ENCODE measurements around the gene PCSK6. TPM values are rescaled to one million over a fixed set of nuclear protein-coding genes. Genes with fewer than 3 reads are reported as not detected.

PCSK6 gene
- total RNA-seq, 5 donors from 2014 or later (not counting 1 experiment from before 2014, with no cell fraction given) = 0.16 to 2.2 (median 1.3) TPM

- Histone ChIP-seq H3K9me3 (no peaks in the 10 kb centered on the region), H3K27ac (ENCODE audit: low read length) (no peak overlapping the region), H3K4me1 (ENCODE audit: control insufficient read depth in 1 of 2, extremely low read depth in 1 of 2, insufficient read depth in 2 of 2, low read length in 2 of 2) (no peaks in the 10 kb centered on the region), H3K27me3 (replicated peaks in 1 of 2; ENCODE audit: control insufficient read depth in 2 of 2, extremely low read depth in 1 of 2, insufficient read depth in 2 of 2, low read length in 1 of 2) (peaks cover 0 to 28% of the 10 kb centered on the region in 2 experiments), H3K36me3 (ENCODE audit: control insufficient read depth in 2 of 2, extremely low read depth in 1 of 2, insufficient read depth in 1 of 2, low read length in 1 of 2) (no peaks in the 10 kb centered on the region), H3K4me3 (ENCODE audit: control insufficient read depth in 1 of 2, extremely low read depth in 1 of 2, low read length in 1 of 2) (no peak overlapping the region)
- H3K4me3 Mint-ChIP-seq = no peak overlapping the region
- peaks cover 5 to 10% of the 10 kb centered on the region in 2 donors for H3K27me3 Mint-ChIP-seq
- peaks cover 0 to 9% (median 5%) of the 10 kb centered on the region in 3 donors for H3K9me3 Mint-ChIP-seq
- CTCF ChIA-PET = no interaction called here
- ATAC-seq (replicated peaks in 1 of 4) = no peak
- no peak for DNase-seq
- POLR2A ChIA-PET = interaction anchor here in 1 of 2 donors (0.6 kb wide), 1 partner anchor 24 kb away, joined by 3 read pairs; no protein-coding TSS in a partner anchor
- 10% methylated on average over 1 of the region's 3 CpGs for WGBS (ENCODE audit: insufficient coverage)
- H3K27ac Mint-ChIP-seq = no peak overlapping the region
- H3K36me3 Mint-ChIP-seq = no peaks in the 10 kb centered on the region
- no peaks in the 10 kb centered on the region for H3K4me1 Mint-ChIP-seq
These were observed 122.7 kb downstream of the PCSK6 start for GRCh38 chr15:101366853-101367252.

- Mint-ChIP-seq H3K4me3 (no peak overlapping the region), H3K27me3 (peaks cover 8 to 14% of the 10 kb centered on the region in 2 donors), H3K36me3 (no peaks in the 10 kb centered on the region), H3K4me1 (peaks cover 0 to 1% (median 0%) of the 10 kb centered on the region in 3 donors), H3K27ac (no peak overlapping the region), H3K9me3 (peaks cover 0 to 9% (median 5%) of the 10 kb centered on the region in 3 donors)
- Histone ChIP-seq H3K9me3 (no peaks in the 10 kb centered on the region), H3K4me3 (ENCODE audit: control insufficient read depth in 1 of 2, extremely low read depth in 1 of 2, low read length in 1 of 2) (no peak overlapping the region), H3K27ac (ENCODE audit: low read length) (no peak overlapping the region), H3K27me3 (replicated peaks in 1 of 2; ENCODE audit: control insufficient read depth in 2 of 2, extremely low read depth in 1 of 2, insufficient read depth in 2 of 2, low read length in 1 of 2) (peaks cover 0 to 15% of the 10 kb centered on the region in 2 experiments), H3K36me3 (ENCODE audit: control insufficient read depth in 2 of 2, extremely low read depth in 1 of 2, insufficient read depth in 1 of 2, low read length in 1 of 2) (no peaks in the 10 kb centered on the region), H3K4me1 (ENCODE audit: control insufficient read depth in 1 of 2, extremely low read depth in 1 of 2, insufficient read depth in 2 of 2, low read length in 2 of 2) (no peaks in the 10 kb centered on the region)
- ATAC-seq (replicated peaks in 1 of 4) = no peak
- POLR2A ChIA-PET = interaction anchor here in 1 of 2 donors (0.6 kb wide), 1 partner anchor 52 kb away, joined by 7 read pairs; no protein-coding TSS in a partner anchor
- 70% methylated on average over 7 of the region's 8 CpGs for WGBS (ENCODE audit: insufficient coverage)
- no peak for DNase-seq
- CTCF ChIA-PET = no interaction called here
These were observed 126.4 kb downstream of the PCSK6 start for GRCh38 chr15:101362986-101363566.

DNA sequence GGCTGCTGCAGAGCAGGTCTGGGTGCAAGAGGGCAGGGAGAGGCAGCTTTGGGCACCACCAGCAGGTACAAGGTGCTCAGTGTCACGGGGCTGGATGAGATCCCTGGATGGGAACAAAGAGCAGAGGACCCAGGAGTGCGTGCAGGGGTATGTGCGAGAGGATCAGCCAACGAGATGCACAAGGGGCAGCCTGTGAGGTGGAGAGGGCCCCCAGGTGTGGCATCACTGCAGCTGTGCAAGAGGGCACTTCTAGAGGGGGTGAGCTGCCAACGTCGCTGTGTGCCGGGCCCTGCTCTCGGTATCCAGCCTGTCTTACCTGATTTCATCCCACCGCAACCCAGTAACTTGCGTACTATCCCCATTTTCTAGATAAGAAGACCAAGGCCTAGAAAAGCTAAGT, 127.1 kb downstream of the PCSK6 start:
- no peak overlapping the region for H3K4me3 Mint-ChIP-seq
- H3K9me3 Mint-ChIP-seq = peaks cover 0 to 9% (median 5%) of the 10 kb centered on the region in 3 donors
- ChIA-PET POLR2A (no interaction called here), CTCF (no interaction called here)
- Histone ChIP-seq H3K4me1 (ENCODE audit: control insufficient read depth in 1 of 2, extremely low read depth in 1 of 2, insufficient read depth in 2 of 2, low read length in 2 of 2) (no peaks in the 10 kb centered on the region), H3K4me3 (ENCODE audit: control insufficient read depth in 1 of 2, extremely low read depth in 1 of 2, low read length in 1 of 2) (no peak overlapping the region), H3K9me3 (no peaks in the 10 kb centered on the region), H3K27ac (ENCODE audit: low read length) (no peak overlapping the region), H3K36me3 (ENCODE audit: control insufficient read depth in 2 of 2, extremely low read depth in 1 of 2, insufficient read depth in 1 of 2, low read length in 1 of 2) (no peaks in the 10 kb centered on the region), H3K27me3 (replicated peaks in 1 of 2; ENCODE audit: control insufficient read depth in 2 of 2, extremely low read depth in 1 of 2, insufficient read depth in 2 of 2, low read length in 1 of 2) (peaks cover 0 to 21% of the 10 kb centered on the region in 2 experiments)
- peaks cover 8 to 14% of the 10 kb centered on the region in 2 donors for H3K27me3 Mint-ChIP-seq
- H3K36me3 Mint-ChIP-seq = no peaks in the 10 kb centered on the region
- no peak overlapping the region for H3K27ac Mint-ChIP-seq
- H3K4me1 Mint-ChIP-seq = peaks cover 0 to 1% (median 0%) of the 10 kb centered on the region in 3 donors
- 84% methylated on average over 4 of the region's 10 CpGs for WGBS (ENCODE audit: insufficient coverage)
- ATAC-seq (replicated peaks in 1 of 4) (no peak), DNase-seq (no peak)

DNA sequence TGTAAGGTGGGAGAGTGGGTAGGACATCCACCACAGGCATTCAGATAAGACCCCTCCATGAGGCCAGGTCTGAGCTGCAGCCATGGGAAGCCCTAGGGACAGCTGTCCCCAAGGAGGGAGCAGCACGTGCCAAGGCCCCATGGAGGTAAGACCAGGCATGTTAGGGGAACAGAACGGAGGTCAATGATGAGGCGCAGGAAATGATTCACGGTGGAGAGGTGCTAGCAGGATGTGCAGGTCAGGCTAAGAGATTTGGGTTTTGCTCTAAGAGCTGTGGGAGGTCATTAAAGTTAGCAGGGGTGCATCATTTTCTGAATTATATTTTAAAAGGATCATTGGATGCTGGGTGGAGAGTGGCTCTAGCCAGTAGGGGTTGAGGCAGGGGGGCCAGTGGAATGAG, 128.1 kb downstream of the PCSK6 start:
- Mint-ChIP-seq H3K36me3 (no peaks in the 10 kb centered on the region), H3K4me1 (peaks cover 0 to 1% (median 0%) of the 10 kb centered on the region in 3 donors), H3K9me3 (peaks cover 0 to 9% (median 5%) of the 10 kb centered on the region in 3 donors), H3K27ac (no peak overlapping the region), H3K4me3 (no peak overlapping the region), H3K27me3 (peaks cover 8 to 10% of the 10 kb centered on the region in 2 donors)
- Histone ChIP-seq H3K27me3 (replicated peaks in 1 of 2; ENCODE audit: control insufficient read depth in 2 of 2, extremely low read depth in 1 of 2, insufficient read depth in 2 of 2, low read length in 1 of 2) (peaks cover 0 to 21% of the 10 kb centered on the region in 2 experiments), H3K9me3 (no peaks in the 10 kb centered on the region), H3K27ac (ENCODE audit: low read length) (no peak overlapping the region), H3K4me3 (ENCODE audit: control insufficient read depth in 1 of 2, extremely low read depth in 1 of 2, low read length in 1 of 2) (no peak overlapping the region), H3K36me3 (ENCODE audit: control insufficient read depth in 2 of 2, extremely low read depth in 1 of 2, insufficient read depth in 1 of 2, low read length in 1 of 2) (no peaks in the 10 kb centered on the region), H3K4me1 (ENCODE audit: control insufficient read depth in 1 of 2, extremely low read depth in 1 of 2, insufficient read depth in 2 of 2, low read length in 2 of 2) (no peaks in the 10 kb centered on the region)
- DNase-seq = no peak
- ChIA-PET CTCF (no interaction called here), POLR2A (no interaction called here)
- WGBS (ENCODE audit: insufficient coverage) = 62% methylated on average over 4 of the region's 4 CpGs
- ATAC-seq (replicated peaks in 1 of 4) = no peak

DNA sequence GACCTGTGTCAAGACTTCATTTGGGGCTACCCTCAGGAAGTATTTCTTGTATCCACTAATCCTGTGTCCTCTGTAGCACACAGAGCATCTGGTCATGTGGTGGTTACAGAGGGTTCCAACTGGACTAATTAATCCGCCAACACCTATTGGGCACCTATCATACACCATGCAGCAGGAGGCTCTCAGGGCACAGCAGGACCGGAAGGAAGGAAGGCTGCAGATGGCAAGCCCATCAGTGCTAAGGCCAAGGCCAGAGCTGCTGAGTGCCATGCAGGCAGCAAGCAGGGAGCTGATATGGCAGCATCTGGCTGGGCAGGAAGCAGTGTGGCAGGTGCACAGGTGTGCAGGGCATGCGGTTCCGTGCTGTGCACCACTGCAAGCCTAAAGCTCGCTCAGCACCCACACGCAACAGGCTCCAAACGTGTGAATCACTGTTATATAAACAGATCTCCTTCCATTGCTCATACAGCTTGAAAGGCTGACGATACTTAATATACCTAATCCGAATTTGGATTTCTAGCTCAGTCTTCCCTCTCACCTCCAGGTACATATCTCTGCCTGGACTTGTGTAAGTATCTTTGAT, 130.1 kb downstream of the PCSK6 start:
- ATAC-seq (replicated peaks in 1 of 4) (no peak), DNase-seq (no peak)
- CTCF ChIA-PET = no interaction called here
- H3K27me3 ChIP-seq (replicated peaks in 1 of 2; ENCODE audit: control insufficient read depth in 2 of 2, extremely low read depth in 1 of 2, insufficient read depth in 2 of 2, low read length in 1 of 2) = peaks cover 0 to 27% of the 10 kb centered on the region in 2 experiments
- 84% methylated on average over 9 of the region's 9 CpGs for WGBS (ENCODE audit: insufficient coverage)
- H3K4me1 ChIP-seq (ENCODE audit: control insufficient read depth in 1 of 2, extremely low read depth in 1 of 2, insufficient read depth in 2 of 2, low read length in 2 of 2) = no peaks in the 10 kb centered on the region
- H3K9me3 ChIP-seq = no peaks in the 10 kb centered on the region
- Mint-ChIP-seq H3K27me3 (peaks cover 14% of the 10 kb centered on the region in 2 donors), H3K36me3 (no peaks in the 10 kb centered on the region), H3K4me3 (no peak overlapping the region), H3K4me1 (peaks cover 0 to 1% (median 0%) of the 10 kb centered on the region in 3 donors), H3K27ac (no peak overlapping the region), H3K9me3 (peaks cover 0 to 2% (median 2%) of the 10 kb centered on the region in 3 donors)
- H3K4me3 ChIP-seq (ENCODE audit: control insufficient read depth in 1 of 2, extremely low read depth in 1 of 2, low read length in 1 of 2) = no peak overlapping the region
- no peaks in the 10 kb centered on the region for H3K36me3 ChIP-seq (ENCODE audit: control insufficient read depth in 2 of 2, extremely low read depth in 1 of 2, insufficient read depth in 1 of 2, low read length in 1 of 2)
- no peak overlapping the region for H3K27ac ChIP-seq (ENCODE audit: low read length)
- POLR2A ChIA-PET = no interaction called here

GRCh38 chr15:101358895-101359294, 130.6 kb downstream of the PCSK6 start:
- ChIA-PET POLR2A (no interaction called here), CTCF (no interaction called here)
- H3K27ac Mint-ChIP-seq = no peak overlapping the region
- Histone ChIP-seq H3K9me3 (no peaks in the 10 kb centered on the region), H3K4me1 (ENCODE audit: control insufficient read depth in 1 of 2, extremely low read depth in 1 of 2, insufficient read depth in 2 of 2, low read length in 2 of 2) (no peaks in the 10 kb centered on the region), H3K4me3 (ENCODE audit: control insufficient read depth in 1 of 2, extremely low read depth in 1 of 2, low read length in 1 of 2) (no peak overlapping the region), H3K27me3 (replicated peaks in 1 of 2; ENCODE audit: control insufficient read depth in 2 of 2, extremely low read depth in 1 of 2, insufficient read depth in 2 of 2, low read length in 1 of 2) (peaks cover 0 to 27% of the 10 kb centered on the region in 2 experiments), H3K36me3 (ENCODE audit: control insufficient read depth in 2 of 2, extremely low read depth in 1 of 2, insufficient read depth in 1 of 2, low read length in 1 of 2) (no peaks in the 10 kb centered on the region), H3K27ac (ENCODE audit: low read length) (no peak overlapping the region)
- 75% methylated on average over 5 of the region's 7 CpGs for WGBS (ENCODE audit: insufficient coverage)
- H3K4me1 Mint-ChIP-seq = peaks cover 0 to 1% (median 0%) of the 10 kb centered on the region in 3 donors
- ATAC-seq (replicated peaks in 1 of 4) = no peak
- no peaks in the 10 kb centered on the region for H3K9me3 Mint-ChIP-seq
- no peaks in the 10 kb centered on the region for H3K36me3 Mint-ChIP-seq
- peaks cover 14 to 20% of the 10 kb centered on the region in 2 donors for H3K27me3 Mint-ChIP-seq
- H3K4me3 Mint-ChIP-seq = no peak overlapping the region
- no peak for DNase-seq
